WTC11 (cell line): ENCODE measurements around the gene TTLL11. TPM values are rescaled to one million over a fixed set of nuclear protein-coding genes. Genes with fewer than 3 reads are reported as not detected.

Experiments used
- ATAC-seq: fragments of 200-7000 bp; cut with Tn5 transposase; 2 replicates; pipeline ENCODE4 v1.10.0; 2021; ENCODE audit warnings: mild to moderate bottlenecking, moderate library complexity
- CTCF ChIA-PET: fragments of 300-600 bp; sonication (Branson Sonifier 250); formaldehyde crosslinking; loops from one replicate; lab custom pipeline; 2021; ENCODE audit warnings: antibody characterized with exemption; lab: Charles Lee
- POLR2A ChIA-PET: fragments of 350-600 bp; sonication (Branson Sonifier 250); formaldehyde crosslinking; loops from one replicate; lab custom pipeline; 2021; ENCODE audit warnings: antibody characterized with exemption; lab: Charles Lee
- DNase-seq: peaks from one replicate; pipeline ENCODE4 v3.0.0; 2021; ENCODE audit warnings: low spot score
- H3K27ac Mint-ChIP-seq: 2 replicates; pipeline ENCODE4 v1.8.0; 2021; ENCODE audit warnings: mixed read lengths
- H3K27me3 Mint-ChIP-seq: 2 replicates; pipeline ENCODE4 v1.8.0; 2021; ENCODE audit warnings: low read depth, mild to moderate bottlenecking, moderate library complexity, mixed read lengths
- H3K36me3 Mint-ChIP-seq: 2 replicates; pipeline ENCODE4 v1.8.0; 2021; ENCODE audit warnings: mixed read lengths
- H3K4me1 Mint-ChIP-seq: 2 replicates; pipeline ENCODE4 v1.8.0; 2022; ENCODE audit warnings: mixed read lengths
- H3K4me3 Mint-ChIP-seq: 2 replicates; pipeline ENCODE4 v1.8.0; 2021; ENCODE audit warnings: mild to moderate bottlenecking, moderate library complexity, mixed read lengths
- H3K9me3 Mint-ChIP-seq: 2 replicates; pipeline ENCODE4 v1.8.0; 2021; ENCODE audit warnings: mixed read lengths
- ATF1 ChIP-seq: sonication (generic); formaldehyde crosslinking; IDR thresholded peaks from 2 replicates; pipeline ENCODE4 v1.8.1; 2023; ENCODE audit warnings: mild to moderate bottlenecking, moderate library complexity, missing genetic modification reagents
- GABPB1 ChIP-seq: sonication (generic); formaldehyde crosslinking; IDR thresholded peaks from 2 replicates; pipeline ENCODE4 v1.8.1; 2023; ENCODE audit warnings: mild to moderate bottlenecking, missing genetic modification reagents
- HMGA2 ChIP-seq: fragments of 250-450 bp; sonication (Bioruptor Pico); IDR thresholded peaks from 2 replicates; pipeline ENCODE4 v1.4.0; 2021; ENCODE audit warnings: mild to moderate bottlenecking, moderate library complexity
- MXD4 ChIP-seq: fragments of 250-450 bp; sonication (Bioruptor Pico); IDR thresholded peaks from 2 replicates; pipeline ENCODE4 v1.8.0; 2021; ENCODE audit warnings: mild to moderate bottlenecking, moderate library complexity, borderline replicate concordance
- NFATC4 ChIP-seq: fragments of 250-450 bp; sonication (Bioruptor Pico); IDR thresholded peaks from 2 replicates; pipeline ENCODE4 v1.9.0; 2021; ENCODE audit warnings: mild to moderate bottlenecking
- NFE2L1 ChIP-seq: sonication (generic); formaldehyde crosslinking; IDR thresholded peaks from 2 replicates; pipeline ENCODE4 v1.8.1; 2023; ENCODE audit warnings: missing genetic modification reagents
- SP1 ChIP-seq: sonication (generic); formaldehyde crosslinking; conservative IDR thresholded peaks from 2 replicates; pipeline ENCODE4 v1.8.1; 2022; ENCODE audit warnings: missing genetic modification reagents
- TEAD1 ChIP-seq: sonication (generic); formaldehyde crosslinking; IDR thresholded peaks from 2 replicates; pipeline ENCODE4 v1.8.0; 2022; ENCODE audit warnings: mild to moderate bottlenecking, missing genetic modification reagents
- USF1 ChIP-seq: sonication (generic); formaldehyde crosslinking; IDR thresholded peaks from 2 replicates; pipeline ENCODE4 v1.8.0; 2022; ENCODE audit warnings: mild to moderate bottlenecking, missing genetic modification reagents
- ZMAT4 ChIP-seq: fragments of 250-450 bp; sonication (Bioruptor Pico); IDR thresholded peaks from 2 replicates; pipeline ENCODE4 v1.9.0; 2021; ENCODE audit warnings: mild to moderate bottlenecking
- ZNF219 ChIP-seq: sonication (generic); formaldehyde crosslinking; IDR thresholded peaks from 2 replicates; pipeline ENCODE4 v1.8.0; 2023; ENCODE audit warnings: missing genetic modification reagents, mild to moderate bottlenecking, borderline replicate concordance
- ZNF232 ChIP-seq: sonication (generic); formaldehyde crosslinking; IDR thresholded peaks from 2 replicates; pipeline ENCODE4 v1.8.0; 2022; ENCODE audit warnings: mild to moderate bottlenecking, missing genetic modification reagents
- ZNF425 ChIP-seq: fragments of 250-450 bp; sonication (Bioruptor Pico); conservative IDR thresholded peaks from 2 replicates; pipeline ENCODE4 v1.9.0; 2021; ENCODE audit warnings: mild to moderate bottlenecking
- ZNF671 ChIP-seq: fragments of 250-450 bp; sonication (Bioruptor Pico); IDR thresholded peaks from 2 replicates; pipeline ENCODE4 v1.8.0; 2021; ENCODE audit warnings: mild to moderate bottlenecking
- total RNA-seq: library from RNA; stranded (reverse); gene quantifications from 3 replicates; pipeline ENCODE4 v1.2.3, GENCODE V29; 2021
- TF ChIP-seq, protein P1 (sequence below): sonication (generic); formaldehyde crosslinking; IDR thresholded peaks from 2 replicates; pipeline ENCODE4 v1.8.0; 2022; ENCODE audit warnings: mild to moderate bottlenecking, missing genetic modification reagents
- TF ChIP-seq, protein P2 (sequence below): sonication (generic); formaldehyde crosslinking; IDR thresholded peaks from 2 replicates; pipeline ENCODE4 v1.8.1; 2022; ENCODE audit warnings: mild to moderate bottlenecking, moderate library complexity, missing genetic modification reagents
- TF ChIP-seq, protein P3 (sequence below): sonication (generic); formaldehyde crosslinking; IDR thresholded peaks from 2 replicates; pipeline ENCODE4 v1.8.1; 2023; ENCODE audit warnings: mild to moderate bottlenecking, missing genetic modification reagents
- TF ChIP-seq, protein P4 (sequence below): sonication (generic); formaldehyde crosslinking; IDR thresholded peaks from 2 replicates; pipeline ENCODE4 v1.8.0; 2023; ENCODE audit warnings: missing genetic modification reagents
- TF ChIP-seq, protein P5 (sequence below): fragments of 250-450 bp; sonication (Bioruptor Pico); IDR thresholded peaks from 2 replicates; pipeline ENCODE4 v1.9.0; 2021; ENCODE audit warnings: mild to moderate bottlenecking, borderline replicate concordance

The TTLL11 gene
- total RNA-seq, 1 experiment from 2014 or later: 1.1 TPM

DNA sequence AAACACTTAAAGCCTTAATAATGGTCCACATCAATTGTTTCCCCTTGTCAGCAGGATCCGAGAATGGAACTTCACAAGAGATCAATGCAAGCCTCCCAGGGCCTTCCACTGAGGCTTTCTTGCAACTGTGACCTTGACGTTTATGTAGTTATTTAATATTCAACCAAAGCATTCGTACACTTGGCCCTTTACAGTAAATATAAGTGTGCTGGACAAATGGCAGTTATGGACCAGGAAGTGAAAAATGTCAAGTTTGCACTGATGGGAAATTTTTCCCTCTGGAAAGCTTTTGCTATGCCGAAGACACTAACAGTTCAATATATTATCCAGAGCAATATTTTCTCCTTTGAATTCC, 101.8 kb downstream of the TTLL11 start (continued):
- TF ChIP-seq HMGA2 (CRISPR knock-in tag): no peak
- TF ChIP-seq NFATC4 (CRISPR knock-in tag): no peak
- TF ChIP-seq SP1 (CRISPR knock-in tag): no peak

DNA sequence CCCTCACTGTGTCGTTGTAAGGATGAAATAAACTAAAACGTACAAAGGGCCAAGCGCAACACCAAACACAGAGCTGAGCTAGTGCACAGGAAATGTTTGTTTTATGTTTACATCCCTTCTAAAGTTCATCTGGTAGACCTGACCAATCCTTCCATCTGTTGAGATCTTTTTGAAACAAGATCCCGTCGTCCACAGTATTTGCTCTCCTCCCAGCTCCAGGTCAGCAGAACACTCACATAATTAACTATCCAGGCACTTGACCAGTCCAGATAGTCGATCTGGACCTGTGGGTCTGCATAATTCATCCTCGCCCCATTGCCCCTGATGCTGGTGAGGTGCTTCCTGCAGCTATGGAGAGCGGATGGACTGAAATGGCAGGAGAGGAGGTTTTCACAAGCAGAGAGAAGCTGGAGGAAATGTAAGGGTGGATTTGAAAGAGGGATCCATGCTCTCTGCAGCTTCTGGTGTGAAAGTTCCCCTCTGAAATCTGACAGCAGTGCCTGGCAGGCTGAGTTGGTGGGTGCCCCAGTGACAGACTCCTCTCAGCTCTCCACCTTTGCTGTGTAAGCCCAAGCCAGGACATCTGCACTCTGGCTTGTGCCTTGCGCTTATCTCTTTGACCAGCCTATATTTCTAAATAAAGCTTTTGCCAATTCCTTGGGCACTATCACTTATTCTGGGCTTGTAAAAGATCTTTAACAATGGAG, 102.4 kb downstream of the TTLL11 start:
- TF ChIP-seq GABPB1 (CRISPR knock-in tag) (0 out of 2 replicates have a peak, but pooled peaks have one; percentile 5), NFE2L1 (no peak), ZMAT4 (CRISPR knock-in tag) (no peak), ZNF671 (CRISPR knock-in tag) (no peak), ZNF232 (no peak), ZNF219 (no peak), TEAD1 (no peak)
- TF ChIP-seq, protein P1, sequence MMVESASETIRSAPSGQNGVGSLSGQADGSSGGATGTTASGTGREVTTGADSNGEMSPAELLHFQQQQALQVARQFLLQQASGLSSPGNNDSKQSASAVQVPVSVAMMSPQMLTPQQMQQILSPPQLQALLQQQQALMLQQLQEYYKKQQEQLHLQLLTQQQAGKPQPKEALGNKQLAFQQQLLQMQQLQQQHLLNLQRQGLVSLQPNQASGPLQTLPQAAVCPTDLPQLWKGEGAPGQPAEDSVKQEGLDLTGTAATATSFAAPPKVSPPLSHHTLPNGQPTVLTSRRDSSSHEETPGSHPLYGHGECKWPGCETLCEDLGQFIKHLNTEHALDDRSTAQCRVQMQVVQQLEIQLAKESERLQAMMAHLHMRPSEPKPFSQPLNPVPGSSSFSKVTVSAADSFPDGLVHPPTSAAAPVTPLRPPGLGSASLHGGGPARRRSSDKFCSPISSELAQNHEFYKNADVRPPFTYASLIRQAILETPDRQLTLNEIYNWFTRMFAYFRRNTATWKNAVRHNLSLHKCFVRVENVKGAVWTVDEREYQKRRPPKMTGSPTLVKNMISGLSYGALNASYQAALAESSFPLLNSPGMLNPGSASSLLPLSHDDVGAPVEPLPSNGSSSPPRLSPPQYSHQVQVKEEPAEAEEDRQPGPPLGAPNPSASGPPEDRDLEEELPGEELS (CRISPR knock-in tag): no peak
- TF ChIP-seq, protein P2, sequence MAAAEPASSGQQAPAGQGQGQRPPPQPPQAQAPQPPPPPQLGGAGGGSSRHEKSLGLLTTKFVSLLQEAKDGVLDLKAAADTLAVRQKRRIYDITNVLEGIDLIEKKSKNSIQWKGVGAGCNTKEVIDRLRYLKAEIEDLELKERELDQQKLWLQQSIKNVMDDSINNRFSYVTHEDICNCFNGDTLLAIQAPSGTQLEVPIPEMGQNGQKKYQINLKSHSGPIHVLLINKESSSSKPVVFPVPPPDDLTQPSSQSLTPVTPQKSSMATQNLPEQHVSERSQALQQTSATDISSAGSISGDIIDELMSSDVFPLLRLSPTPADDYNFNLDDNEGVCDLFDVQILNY: no peak
- TF ChIP-seq, all 79 proteins: peak for 1
- no peak for ATAC-seq
- peaks cover 17% of the 10 kb centered on the region for H3K27me3 Mint-ChIP-seq
- DNase-seq: no peak
- CTCF ChIA-PET: interaction anchor here (0.5 to 3.1 kb wide), 8 partner anchors 9 to 445 kb away, joined by 3 to 19 read pairs (median 8); no protein-coding TSS in a partner anchor
- no peaks in the 10 kb centered on the region for H3K9me3 Mint-ChIP-seq
- H3K27ac Mint-ChIP-seq: no peak overlapping the region
- H3K4me1 Mint-ChIP-seq: no peaks in the 10 kb centered on the region
- POLR2A ChIA-PET: no interaction called here
- no peaks in the 10 kb centered on the region for H3K36me3 Mint-ChIP-seq
- H3K4me3 Mint-ChIP-seq: no peak overlapping the region

DNA sequence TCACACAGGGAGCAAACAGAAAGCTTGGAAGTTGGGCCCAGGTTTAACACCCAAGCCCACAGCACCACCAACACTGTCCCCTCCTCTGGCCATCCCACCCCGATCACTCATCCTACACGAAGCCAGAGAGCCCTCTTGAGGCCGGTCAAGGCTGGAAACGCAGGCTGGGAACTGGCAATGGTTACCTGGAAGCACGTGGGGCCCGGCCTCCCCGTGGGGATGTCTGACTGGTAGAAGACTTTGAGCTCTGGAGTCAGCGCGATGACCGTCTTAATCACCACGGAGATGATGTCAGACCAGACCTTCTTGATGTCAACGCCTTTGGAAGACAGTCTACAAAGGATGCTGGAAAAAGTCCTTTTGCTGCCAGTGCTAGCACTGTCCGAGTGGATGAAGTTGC, 104.1 kb downstream of the TTLL11 start:
- DNase-seq: peak; percentile 76
- Mint-ChIP-seq H3K27ac (no peak overlapping the region), H3K36me3 (no peaks in the 10 kb centered on the region), H3K27me3 (peaks cover 17% of the 10 kb centered on the region), H3K9me3 (no peaks in the 10 kb centered on the region), H3K4me1 (no peaks in the 10 kb centered on the region), H3K4me3 (no peak overlapping the region)
- peak; percentile 94 for ATAC-seq
- ChIA-PET POLR2A (no interaction called here), CTCF (interaction anchor here (0.6 to 3.1 kb wide), 32 partner anchors 9 to 443 kb away, joined by 3 to 19 read pairs (median 4); no protein-coding TSS in a partner anchor)
- TF ChIP-seq MXD4 (CRISPR knock-in tag) (no peak), USF1 (CRISPR knock-in tag) (peak; percentile 47; the same call in 1 of the 2 replicates), ATF1 (CRISPR knock-in tag) (no peak), ZNF425 (CRISPR knock-in tag) (no peak)
- TF ChIP-seq, protein P3, sequence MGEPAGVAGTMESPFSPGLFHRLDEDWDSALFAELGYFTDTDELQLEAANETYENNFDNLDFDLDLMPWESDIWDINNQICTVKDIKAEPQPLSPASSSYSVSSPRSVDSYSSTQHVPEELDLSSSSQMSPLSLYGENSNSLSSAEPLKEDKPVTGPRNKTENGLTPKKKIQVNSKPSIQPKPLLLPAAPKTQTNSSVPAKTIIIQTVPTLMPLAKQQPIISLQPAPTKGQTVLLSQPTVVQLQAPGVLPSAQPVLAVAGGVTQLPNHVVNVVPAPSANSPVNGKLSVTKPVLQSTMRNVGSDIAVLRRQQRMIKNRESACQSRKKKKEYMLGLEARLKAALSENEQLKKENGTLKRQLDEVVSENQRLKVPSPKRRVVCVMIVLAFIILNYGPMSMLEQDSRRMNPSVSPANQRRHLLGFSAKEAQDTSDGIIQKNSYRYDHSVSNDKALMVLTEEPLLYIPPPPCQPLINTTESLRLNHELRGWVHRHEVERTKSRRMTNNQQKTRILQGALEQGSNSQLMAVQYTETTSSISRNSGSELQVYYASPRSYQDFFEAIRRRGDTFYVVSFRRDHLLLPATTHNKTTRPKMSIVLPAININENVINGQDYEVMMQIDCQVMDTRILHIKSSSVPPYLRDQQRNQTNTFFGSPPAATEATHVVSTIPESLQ (CRISPR knock-in tag): no peak
- TF ChIP-seq, protein P4, sequence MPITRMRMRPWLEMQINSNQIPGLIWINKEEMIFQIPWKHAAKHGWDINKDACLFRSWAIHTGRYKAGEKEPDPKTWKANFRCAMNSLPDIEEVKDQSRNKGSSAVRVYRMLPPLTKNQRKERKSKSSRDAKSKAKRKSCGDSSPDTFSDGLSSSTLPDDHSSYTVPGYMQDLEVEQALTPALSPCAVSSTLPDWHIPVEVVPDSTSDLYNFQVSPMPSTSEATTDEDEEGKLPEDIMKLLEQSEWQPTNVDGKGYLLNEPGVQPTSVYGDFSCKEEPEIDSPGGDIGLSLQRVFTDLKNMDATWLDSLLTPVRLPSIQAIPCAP (CRISPR knock-in tag): no peak
- TF ChIP-seq, protein P5, sequence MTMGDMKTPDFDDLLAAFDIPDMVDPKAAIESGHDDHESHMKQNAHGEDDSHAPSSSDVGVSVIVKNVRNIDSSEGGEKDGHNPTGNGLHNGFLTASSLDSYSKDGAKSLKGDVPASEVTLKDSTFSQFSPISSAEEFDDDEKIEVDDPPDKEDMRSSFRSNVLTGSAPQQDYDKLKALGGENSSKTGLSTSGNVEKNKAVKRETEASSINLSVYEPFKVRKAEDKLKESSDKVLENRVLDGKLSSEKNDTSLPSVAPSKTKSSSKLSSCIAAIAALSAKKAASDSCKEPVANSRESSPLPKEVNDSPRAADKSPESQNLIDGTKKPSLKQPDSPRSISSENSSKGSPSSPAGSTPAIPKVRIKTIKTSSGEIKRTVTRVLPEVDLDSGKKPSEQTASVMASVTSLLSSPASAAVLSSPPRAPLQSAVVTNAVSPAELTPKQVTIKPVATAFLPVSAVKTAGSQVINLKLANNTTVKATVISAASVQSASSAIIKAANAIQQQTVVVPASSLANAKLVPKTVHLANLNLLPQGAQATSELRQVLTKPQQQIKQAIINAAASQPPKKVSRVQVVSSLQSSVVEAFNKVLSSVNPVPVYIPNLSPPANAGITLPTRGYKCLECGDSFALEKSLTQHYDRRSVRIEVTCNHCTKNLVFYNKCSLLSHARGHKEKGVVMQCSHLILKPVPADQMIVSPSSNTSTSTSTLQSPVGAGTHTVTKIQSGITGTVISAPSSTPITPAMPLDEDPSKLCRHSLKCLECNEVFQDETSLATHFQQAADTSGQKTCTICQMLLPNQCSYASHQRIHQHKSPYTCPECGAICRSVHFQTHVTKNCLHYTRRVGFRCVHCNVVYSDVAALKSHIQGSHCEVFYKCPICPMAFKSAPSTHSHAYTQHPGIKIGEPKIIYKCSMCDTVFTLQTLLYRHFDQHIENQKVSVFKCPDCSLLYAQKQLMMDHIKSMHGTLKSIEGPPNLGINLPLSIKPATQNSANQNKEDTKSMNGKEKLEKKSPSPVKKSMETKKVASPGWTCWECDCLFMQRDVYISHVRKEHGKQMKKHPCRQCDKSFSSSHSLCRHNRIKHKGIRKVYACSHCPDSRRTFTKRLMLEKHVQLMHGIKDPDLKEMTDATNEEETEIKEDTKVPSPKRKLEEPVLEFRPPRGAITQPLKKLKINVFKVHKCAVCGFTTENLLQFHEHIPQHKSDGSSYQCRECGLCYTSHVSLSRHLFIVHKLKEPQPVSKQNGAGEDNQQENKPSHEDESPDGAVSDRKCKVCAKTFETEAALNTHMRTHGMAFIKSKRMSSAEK: no peak
